ENCODE measurements around the gene SLC26A5.

Gene SLC26A5

GRCh38 chr7:103347507-103348267 lies 98.3 kb downstream of the SLC26A5 start, which contains the start of gene PSMC2:
TSS of gene PSMC2 (plus strand) at chr7:103347643. CDS start at chr7:103347712, 69 bp downstream.
- DNase-seq (ENCODE audit: low spot score): peak; percentile 82

GRCh38 chr7:103346396-103346795 lies 99.6 kb downstream of the SLC26A5 start:
- DNase-seq (ENCODE audit: low spot score): no peak

DNA sequence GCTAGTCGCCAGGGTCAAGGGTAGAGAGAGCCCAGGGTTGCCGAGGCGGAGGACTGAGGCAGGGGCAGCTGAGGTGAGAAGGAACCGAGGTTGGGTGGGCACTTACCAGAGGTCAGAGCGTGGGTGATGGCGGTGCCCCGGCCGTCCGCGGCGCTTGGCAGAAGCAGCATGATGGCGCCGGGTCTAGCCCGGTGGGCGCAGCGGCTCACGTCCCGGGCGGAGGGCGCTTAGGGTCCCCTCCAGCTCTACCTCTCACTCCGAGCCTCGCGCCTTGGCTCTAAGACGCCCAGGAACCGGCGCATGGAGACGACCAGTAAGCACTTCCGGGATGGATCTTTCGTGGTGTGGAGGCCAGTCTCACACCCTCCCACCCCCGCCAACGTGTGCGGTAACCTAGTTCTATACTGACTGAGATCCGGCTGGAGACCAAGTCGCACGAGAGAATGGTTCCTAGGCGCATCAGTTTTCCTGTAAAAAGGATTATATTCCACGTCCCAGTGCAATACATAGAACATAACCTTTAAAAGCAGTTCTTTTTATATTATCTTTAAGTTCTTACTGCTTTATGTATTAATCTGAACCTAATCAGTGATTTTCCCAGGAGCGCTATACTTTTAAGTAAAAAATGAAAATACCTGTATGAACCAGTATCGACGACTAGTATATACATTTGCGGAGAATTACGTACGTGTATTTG lies 101.4 kb downstream of the SLC26A5 start, which contains the start of gene DNAJC2:
DNAJC2 (minus strand) TSS at position 315 of the 697 bp plus-strand sequence; CDS start at position 170, 145 bp downstream.
- peak; percentile 90 for DNase-seq (ENCODE audit: low spot score)

DNA sequence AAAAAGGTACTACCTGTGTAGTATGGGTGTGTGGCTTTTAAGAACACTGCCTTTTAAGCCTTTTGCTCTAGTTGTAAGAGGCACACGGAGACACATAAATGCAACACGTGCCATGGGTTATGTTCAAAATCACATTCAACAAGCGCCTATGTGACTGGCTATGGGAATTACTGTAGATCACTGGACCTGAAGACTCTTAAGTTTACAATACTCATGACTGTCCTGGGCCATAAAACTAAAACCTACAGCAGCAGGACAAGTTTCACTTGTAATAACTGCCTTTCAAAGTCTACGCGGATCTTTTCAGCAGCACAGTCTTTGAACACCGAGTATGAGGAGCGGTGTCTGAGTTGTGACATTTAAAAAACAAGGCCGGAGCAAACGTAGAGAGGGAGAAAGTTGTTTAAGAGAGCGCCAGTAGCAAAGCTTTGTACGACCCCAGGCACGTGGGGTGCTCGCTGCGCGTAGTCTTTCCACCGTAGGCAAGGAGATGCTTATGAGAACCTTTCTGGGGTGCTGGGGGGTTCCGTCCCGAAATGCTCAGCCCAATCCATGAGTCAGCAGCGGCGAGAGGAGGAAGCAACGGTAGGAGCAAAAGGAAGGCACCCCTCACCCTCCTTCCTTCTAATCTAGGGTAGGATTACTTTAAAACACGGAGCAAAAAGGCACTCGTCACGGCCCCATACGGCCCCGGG lies 102.1 kb downstream of the SLC26A5 start:
- no peak for DNase-seq (ENCODE audit: low spot score)

DNA sequence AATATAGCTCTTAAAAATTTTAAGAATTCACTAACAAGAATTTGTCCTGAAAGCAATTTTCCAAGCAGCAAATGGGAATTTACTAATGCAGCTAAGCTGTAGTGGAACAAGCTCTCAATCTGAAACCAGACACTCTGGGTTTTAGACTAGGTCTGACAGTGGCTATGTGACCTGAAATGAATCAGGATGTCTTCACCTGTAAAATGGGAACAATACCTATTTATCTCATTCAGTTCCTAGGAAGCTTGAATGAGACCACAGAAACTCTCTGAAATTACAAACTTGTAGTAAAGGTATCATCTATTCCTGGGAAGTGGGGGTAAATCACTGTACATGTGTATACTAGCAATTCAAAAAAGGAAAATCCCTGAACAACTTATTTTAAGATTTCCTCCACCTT lies 102.7 kb downstream of the SLC26A5 start:
- no peak for DNase-seq (ENCODE audit: low spot score)

GRCh38 chr7:103341466-103341865 lies 104.5 kb downstream of the SLC26A5 start:
- no peak for DNase-seq (ENCODE audit: low spot score)

GRCh38 chr7:103338864-103339263 lies 107.1 kb downstream of the SLC26A5 start:
- no peak for DNase-seq (ENCODE audit: low spot score)

DNA sequence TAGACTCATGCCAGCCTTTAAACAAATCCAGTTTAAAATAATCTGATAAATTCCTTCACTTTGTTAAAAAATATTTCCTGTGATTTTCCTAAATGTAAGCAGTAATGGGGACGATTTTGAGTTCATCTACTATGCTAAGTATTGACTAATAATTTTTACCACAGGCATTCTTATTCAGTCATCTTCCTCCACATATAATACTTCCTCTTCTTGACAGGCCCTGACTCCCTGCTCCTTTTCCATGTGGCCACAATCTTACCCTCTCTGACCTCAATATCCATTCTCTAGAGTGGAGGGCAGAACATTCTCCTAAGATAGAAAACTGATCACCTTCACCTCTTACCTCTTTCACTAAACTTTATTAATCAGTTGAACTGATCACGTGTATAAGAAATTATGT lies 109.2 kb downstream of the SLC26A5 start:
- no peak for DNase-seq (ENCODE audit: low spot score)

DNA sequence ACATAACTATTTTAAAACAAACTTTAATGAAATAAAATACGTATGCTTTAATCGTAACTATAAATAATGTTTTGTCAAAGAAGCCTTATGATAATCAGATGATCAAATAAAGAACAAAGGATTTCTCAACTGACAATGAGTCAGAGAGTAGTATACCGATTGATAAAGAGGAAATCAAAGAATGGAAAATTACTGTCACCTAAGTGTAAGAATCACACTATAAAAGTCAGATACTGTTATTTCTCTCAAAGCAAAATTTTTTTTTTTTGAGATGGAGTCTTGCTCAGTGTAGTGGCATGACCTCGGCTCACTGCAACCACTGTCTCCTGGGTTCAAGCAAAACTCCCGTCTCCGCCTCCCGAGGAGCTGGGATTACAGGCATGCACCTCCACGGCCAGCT lies 120.3 kb downstream of the SLC26A5 start:
- no peak for DNase-seq (ENCODE audit: low spot score)

All from iPS-NIHi11 (cell line).